NAMALWA (cell line): Measurements from ENCODE around the gene MEGF11.
A peak's percentile ranks its signal among the peaks of the same experiment; 100 is the strongest.

Experiments used
- DNase-seq: peaks from one replicate; pipeline ENCODE4 v3.0.0-alpha.2; 2015; ENCODE audit warnings: low spot score

MEGF11 gene

GRCh38 chr15:65938604-65939003 lies 314.9 kb downstream of the MEGF11 start:
- DNase-seq: no peak

- no peak for DNase-seq
Observed at GRCh38 chr15:65937476-65937875, 316.1 kb downstream of the MEGF11 start.

GRCh38 chr15:65937054-65937453 lies 316.5 kb downstream of the MEGF11 start:
- DNase-seq: no peak

DNA sequence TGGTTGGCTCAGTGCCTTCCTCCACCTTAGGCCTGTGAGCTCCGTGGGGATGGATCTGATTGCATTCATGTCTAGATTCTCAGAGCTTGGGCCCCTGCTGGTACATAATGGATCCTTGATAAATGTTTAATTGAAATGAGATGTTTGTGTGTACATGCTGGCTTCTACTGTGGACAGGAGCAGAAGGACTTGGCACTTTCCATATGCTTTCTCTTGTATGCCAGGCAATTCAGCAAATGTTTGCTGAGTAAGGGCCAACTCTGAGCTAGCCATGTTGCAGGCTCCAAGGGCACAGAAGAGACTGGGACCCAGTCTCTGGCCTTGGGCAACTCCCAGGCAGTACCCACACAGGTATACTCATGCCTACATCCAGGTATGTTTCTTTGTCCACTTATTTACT lies 317.3 kb downstream of the MEGF11 start:
- no peak for DNase-seq

GRCh38 chr15:65935391-65935790 lies 318.2 kb downstream of the MEGF11 start:
- DNase-seq: no peak

DNA sequence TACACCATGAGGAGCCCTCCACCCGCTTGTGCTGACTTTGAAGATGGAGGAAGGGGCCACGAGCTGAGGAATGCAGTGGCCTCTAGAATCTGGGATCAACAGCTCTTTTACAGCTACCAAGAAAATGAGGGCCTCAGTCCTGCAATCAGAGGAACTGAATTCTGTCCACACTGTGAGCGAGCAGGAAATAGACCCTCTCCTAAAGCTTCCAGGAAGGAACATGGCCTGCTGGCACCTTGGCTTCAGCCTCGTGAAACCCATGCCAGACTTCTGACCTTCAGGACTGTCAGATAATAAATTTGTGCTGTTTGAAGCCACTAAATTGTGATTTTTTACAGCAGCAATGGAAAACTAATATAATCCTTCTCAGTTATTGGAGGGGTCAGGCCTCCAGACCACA lies 322.3 kb downstream of the MEGF11 start:
- DNase-seq: no peak

GRCh38 chr15:65930134-65930533 lies 323.4 kb downstream of the MEGF11 start:
- no peak for DNase-seq

- DNase-seq: no peak
Observed at GRCh38 chr15:65929573-65929972, 324.0 kb downstream of the MEGF11 start.

- DNase-seq: no peak
Observed at GRCh38 chr15:65927545-65927944, 326.0 kb downstream of the MEGF11 start.

GRCh38 chr15:65926899-65927298 lies 326.7 kb downstream of the MEGF11 start:
- DNase-seq: no peak

GRCh38 chr15:65926459-65926858 lies 327.1 kb downstream of the MEGF11 start:
- no peak for DNase-seq

GRCh38 chr15:65925338-65925737 lies 328.2 kb downstream of the MEGF11 start:
- no peak for DNase-seq

- no peak for DNase-seq
Observed at GRCh38 chr15:65924004-65924403, 329.5 kb downstream of the MEGF11 start.

DNA sequence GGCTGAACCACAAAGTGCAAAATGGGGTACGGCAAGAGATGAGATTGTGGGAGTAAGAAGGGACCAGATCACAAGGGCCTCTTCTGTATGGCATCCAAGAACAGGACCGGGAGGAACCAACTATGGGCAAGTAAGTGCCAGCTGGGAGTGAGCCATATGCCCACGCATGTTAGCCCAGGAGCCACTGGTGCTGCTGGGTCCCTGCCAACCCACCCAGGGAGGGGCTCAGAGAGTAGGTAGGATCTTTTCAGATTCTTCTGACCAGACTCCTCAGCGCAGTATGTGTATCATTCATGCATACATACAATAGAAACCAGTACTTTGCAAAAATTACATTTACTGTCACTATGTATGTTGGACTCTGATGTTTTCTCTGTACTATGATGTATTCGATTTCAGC lies 330.3 kb downstream of the MEGF11 start:
- DNase-seq: no peak

DNA sequence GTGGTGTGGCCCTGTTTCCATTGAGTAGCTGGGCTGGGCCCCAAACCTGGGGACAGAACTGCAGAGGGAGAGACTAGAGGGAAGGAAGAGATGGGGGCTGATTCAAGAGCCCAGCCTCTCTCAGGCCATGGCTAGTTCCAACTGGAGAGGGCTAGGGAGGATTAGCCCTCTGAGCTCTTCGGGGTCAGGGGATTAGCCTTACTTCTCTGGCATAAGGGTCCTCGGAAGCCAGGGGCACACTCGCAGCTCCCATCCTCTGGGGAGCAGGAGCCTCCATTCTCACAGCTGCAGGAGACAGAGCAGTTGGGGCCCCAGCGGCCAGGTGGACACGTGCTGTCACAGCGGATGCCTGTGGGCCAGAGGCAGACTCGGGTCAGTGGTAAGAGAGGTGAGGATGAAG lies 330.9 kb downstream of the MEGF11 start:
- DNase-seq: no peak

- peak; percentile 21 for DNase-seq
Observed at GRCh38 chr15:65921780-65922179, 331.8 kb downstream of the MEGF11 start.

GRCh38 chr15:65920825-65921309 lies 332.7 kb downstream of the MEGF11 start:
- DNase-seq: peak; percentile 58

GRCh38 chr15:65920121-65920520 lies 333.4 kb downstream of the MEGF11 start:
- no peak for DNase-seq

GRCh38 chr15:65919353-65919752 lies 334.2 kb downstream of the MEGF11 start:
- no peak for DNase-seq

GRCh38 chr15:65918945-65919344 lies 334.6 kb downstream of the MEGF11 start:
- DNase-seq: no peak

DNA sequence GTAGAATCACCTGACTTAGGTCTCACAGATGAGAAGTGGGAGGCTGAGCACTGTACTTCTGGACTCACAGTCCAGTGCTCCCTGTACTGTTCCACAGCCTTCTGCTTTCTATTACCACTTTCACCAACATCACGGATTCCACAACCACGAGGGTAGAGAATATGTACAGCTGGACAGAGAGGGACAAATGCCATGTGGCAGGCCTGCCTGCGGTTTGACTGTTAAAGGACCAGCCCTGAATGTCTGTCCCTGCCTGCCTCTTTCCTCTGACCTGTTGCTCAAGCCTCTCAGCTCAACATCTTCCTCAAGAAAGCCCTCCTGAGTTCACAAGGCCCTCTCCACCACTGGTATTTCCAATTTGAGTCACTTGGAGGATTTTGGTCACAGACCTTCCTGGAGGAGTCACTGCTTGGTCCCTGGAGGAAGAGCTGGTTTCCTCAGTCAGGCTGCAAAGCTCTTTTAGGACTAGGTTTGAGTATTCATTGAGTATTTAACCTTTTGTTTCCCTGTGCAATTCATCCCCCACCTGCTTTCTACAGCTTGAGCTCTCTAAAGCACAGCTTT lies 335.1 kb downstream of the MEGF11 start:
- DNase-seq: no peak

DNA sequence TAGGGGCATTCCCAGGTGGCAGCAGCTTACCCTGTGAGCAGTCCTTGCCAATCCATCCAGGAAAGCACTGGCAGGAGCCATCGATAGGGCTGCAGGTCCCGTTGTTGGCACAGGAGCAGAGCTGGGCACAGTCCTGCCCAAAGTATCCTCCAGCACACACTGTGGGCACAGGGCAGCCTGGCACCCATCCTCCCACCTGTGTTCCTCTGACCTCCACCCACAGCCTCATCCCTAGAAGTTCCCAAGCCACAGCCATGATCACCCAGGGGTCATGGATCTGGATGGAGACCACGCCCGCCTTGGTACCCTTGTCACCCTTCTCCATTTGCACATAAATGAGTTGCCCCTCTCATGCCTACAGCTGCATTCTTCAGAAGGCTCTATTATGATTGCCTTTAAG lies 335.6 kb downstream of the MEGF11 start:
- DNase-seq: no peak

GRCh38 chr15:65917407-65917756 lies 336.2 kb downstream of the MEGF11 start:
- DNase-seq: no peak

- peak; percentile 84 for DNase-seq
Observed at GRCh38 chr15:65916664-65917406, 336.7 kb downstream of the MEGF11 start.
